GM12878 (cell line): ENCODE results near the gene GMCL1.

Experiments used
- ATF7 ChIP-seq: fragments of 450-650 bp; IDR thresholded peaks from 2 replicates; pipeline ENCODE4 v1.6.1; 2016; ENCODE audit warnings: low read depth, mild to moderate bottlenecking
- BACH1 ChIP-seq: fragments of 450-650 bp; IDR thresholded peaks from 2 replicates; pipeline ENCODE4 v1.6.1; 2017; ENCODE audit warnings: mild to moderate bottlenecking, borderline replicate concordance
- CHD4 ChIP-seq: fragments of 200-600 bp; sonication (generic); IDR thresholded peaks from 2 replicates; pipeline ENCODE4 v1.6.1; 2016; ENCODE audit warnings: mild to moderate bottlenecking
- CREB1 ChIP-seq: IDR thresholded peaks from 2 replicates; pipeline ENCODE4 v1.6.1; 2012; ENCODE audit warnings: low read depth, mild to moderate bottlenecking, inconsistent platforms
- CTCF ChIP-seq, 3 experiments: IDR thresholded peaks in 2 of 3; conservative IDR thresholded peaks in 1 of 3; 2 replicates each; pipeline ENCODE4 v1.5.1; 2011; ENCODE audit warnings: low read depth in 3 of 3, low read length in 3 of 3, mild to moderate bottlenecking in 3 of 3, control low read depth in 2 of 3, moderate library complexity in 2 of 3, inconsistent platforms in 1 of 3, mixed read lengths in 1 of 3; ENCODE audit not compliant: control insufficient read depth in 2 of 3, insufficient read depth in 1 of 3; ENCODE audit errors: extremely low read depth in 1 of 3
- FOXM1 ChIP-seq: IDR thresholded peaks from 2 replicates; pipeline ENCODE4 v1.6.1; 2012; ENCODE audit warnings: low read depth, mild to moderate bottlenecking, inconsistent platforms, low read length, moderate library complexity
- HCFC1 ChIP-seq: fragments of 150-350 bp; IDR thresholded peaks from 2 replicates; pipeline ENCODE4 v1.6.1; 2014; ENCODE audit warnings: low read length
- HDAC6 ChIP-seq: fragments of 200-600 bp; sonication (generic); IDR thresholded peaks from one replicate; pipeline ENCODE4 v1.8.0; 2017; ENCODE audit warnings: antibody characterized with exemption; ENCODE audit not compliant: unreplicated experiment
- KDM1A ChIP-seq: fragments of 200-600 bp; sonication (generic); IDR thresholded peaks from 2 replicates; pipeline ENCODE4 v1.6.1; 2016; ENCODE audit warnings: borderline replicate concordance
- NR2C2 ChIP-seq: IDR thresholded peaks from 2 replicates; pipeline ENCODE4 v1.6.1; 2011; ENCODE audit warnings: borderline replicate concordance, low read depth; ENCODE audit not compliant: control insufficient read depth, insufficient read length
- POLR2A ChIP-seq: IDR thresholded peaks from 2 replicates; pipeline ENCODE4 v1.6.1; 2011; ENCODE audit warnings: low read depth, mild to moderate bottlenecking, low read length
- YY1 ChIP-seq: IDR thresholded peaks from 2 replicates; pipeline ENCODE4 v1.6.1; 2011; ENCODE audit warnings: low read depth, mild to moderate bottlenecking, low read length
- ZBTB4 ChIP-seq: fragments of 450-650 bp; formaldehyde crosslinking; IDR thresholded peaks from 2 replicates; pipeline ENCODE4 v1.4.0; 2022; ENCODE audit warnings: mild to moderate bottlenecking, moderate library complexity

DNA sequence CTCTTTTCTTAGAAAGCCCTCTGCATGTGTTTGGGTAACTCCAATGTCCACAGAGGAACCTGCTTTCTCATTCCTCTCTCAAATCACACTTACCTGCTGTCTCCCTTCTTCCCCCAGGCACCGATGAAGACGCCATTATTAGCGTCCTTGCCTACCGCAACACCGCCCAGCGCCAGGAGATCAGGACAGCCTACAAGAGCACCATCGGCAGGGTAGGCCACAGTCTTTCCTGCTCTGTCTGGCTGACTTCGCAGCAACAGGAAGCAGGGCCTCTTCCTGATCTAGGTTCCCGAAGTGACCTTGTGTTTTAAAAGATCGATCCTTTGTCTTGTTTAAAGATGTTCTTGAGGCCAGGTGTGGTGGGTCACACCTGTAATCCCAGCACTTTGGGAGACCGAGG, 25.0 kb upstream of the GMCL1 start:
- TF ChIP-seq NR2C2: no peak
- TF ChIP-seq ZBTB4 (CRISPR knock-in tag): no peak
- TF ChIP-seq CHD4: no peak
- no peak for TF ChIP-seq BACH1
- TF ChIP-seq CTCF (IDR thresholded peaks at IDR 0.05 in 2 of 3, conservative IDR thresholded peaks at IDR 0.05 in 1 of 3; ENCODE audit: control insufficient read depth in 2 of 3, extremely low read depth in 1 of 3, insufficient read depth in 1 of 3, low read depth in 3 of 3, low read length in 3 of 3): no peak
- no peak for TF ChIP-seq HDAC6
- TF ChIP-seq YY1: no peak
- TF ChIP-seq ATF7: no peak
- no peak for TF ChIP-seq HCFC1
- TF ChIP-seq FOXM1: no peak
- TF ChIP-seq KDM1A: no peak
- TF ChIP-seq POLR2A: no peak
- no peak for TF ChIP-seq CREB1
